ENCODE data around the gene GREB1L. TPM values are rescaled to one million over a fixed set of nuclear protein-coding genes. Genes with fewer than 3 reads are reported as not detected.

Gene GREB1L
- total RNA-seq, 6 experiments from 2014 or later: 3.1 to 7.9 (median 5.7) TPM

DNA sequence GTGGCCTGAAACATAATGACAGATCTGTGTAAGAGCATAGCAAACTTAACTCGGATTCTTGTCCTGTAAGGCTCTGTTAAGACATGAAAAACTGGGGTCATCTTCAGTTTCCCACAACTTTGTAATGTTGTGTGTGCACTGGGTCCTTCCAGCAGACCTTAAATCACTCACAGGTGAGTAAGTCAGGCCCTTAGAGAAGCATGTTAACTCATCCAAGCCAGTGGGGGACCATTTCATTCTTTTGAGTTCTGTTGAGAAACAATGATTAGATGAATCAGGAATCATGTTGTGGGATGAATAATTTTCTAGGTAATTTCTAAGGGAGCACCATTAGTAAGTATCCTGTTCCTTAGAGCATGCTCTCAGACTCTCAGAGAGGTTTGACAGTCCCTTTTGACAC is 191.4 kb downstream of the GREB1L start:
- no peaks in the 10 kb centered on the region for H3K4me1 ChIP-seq
- no peak overlapping the region for H3K27ac ChIP-seq
- no peaks in the 10 kb centered on the region for H3K9me3 ChIP-seq
- TF ChIP-seq POLR2A (IDR thresholded peaks at IDR 0.05): no peak
- TF ChIP-seq, protein P1, sequence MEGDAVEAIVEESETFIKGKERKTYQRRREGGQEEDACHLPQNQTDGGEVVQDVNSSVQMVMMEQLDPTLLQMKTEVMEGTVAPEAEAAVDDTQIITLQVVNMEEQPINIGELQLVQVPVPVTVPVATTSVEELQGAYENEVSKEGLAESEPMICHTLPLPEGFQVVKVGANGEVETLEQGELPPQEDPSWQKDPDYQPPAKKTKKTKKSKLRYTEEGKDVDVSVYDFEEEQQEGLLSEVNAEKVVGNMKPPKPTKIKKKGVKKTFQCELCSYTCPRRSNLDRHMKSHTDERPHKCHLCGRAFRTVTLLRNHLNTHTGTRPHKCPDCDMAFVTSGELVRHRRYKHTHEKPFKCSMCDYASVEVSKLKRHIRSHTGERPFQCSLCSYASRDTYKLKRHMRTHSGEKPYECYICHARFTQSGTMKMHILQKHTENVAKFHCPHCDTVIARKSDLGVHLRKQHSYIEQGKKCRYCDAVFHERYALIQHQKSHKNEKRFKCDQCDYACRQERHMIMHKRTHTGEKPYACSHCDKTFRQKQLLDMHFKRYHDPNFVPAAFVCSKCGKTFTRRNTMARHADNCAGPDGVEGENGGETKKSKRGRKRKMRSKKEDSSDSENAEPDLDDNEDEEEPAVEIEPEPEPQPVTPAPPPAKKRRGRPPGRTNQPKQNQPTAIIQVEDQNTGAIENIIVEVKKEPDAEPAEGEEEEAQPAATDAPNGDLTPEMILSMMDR (IDR thresholded peaks at IDR 0.05): no peak
- ATAC-seq: no peak
- DNase-seq: no peak
- no peaks in the 10 kb centered on the region for H3K36me3 ChIP-seq
- intact Hi-C loops (cut with DNase I): no loop called here
- no peaks in the 10 kb centered on the region for H3K27me3 ChIP-seq
- H3K4me3 ChIP-seq: no peak overlapping the region
- WGBS (ENCODE audit: insufficient coverage, low coverage, low lambda C conversion rate, missing lambda C conversion rate): 78% methylated on average over 1 of the region's 1 CpG

GRCh38 chr18:21439431-21439846 is 197.4 kb downstream of the GREB1L start:
- Histone ChIP-seq H3K36me3 (no peaks in the 10 kb centered on the region), H3K4me3 (no peak overlapping the region), H3K4me1 (no peaks in the 10 kb centered on the region), H3K27ac (no peak overlapping the region), H3K9me3 (no peaks in the 10 kb centered on the region), H3K27me3 (no peaks in the 10 kb centered on the region)
- WGBS (ENCODE audit: insufficient coverage, low coverage, low lambda C conversion rate, missing lambda C conversion rate): 25% methylated on average over 3 of the region's 4 CpGs
- intact Hi-C loops (cut with DNase I): no loop called here
- no peak for DNase-seq
- no peak for TF ChIP-seq POLR2A (IDR thresholded peaks at IDR 0.05)
- TF ChIP-seq, protein P1 (IDR thresholded peaks at IDR 0.05): no peak
- ATAC-seq: peak; percentile 65 to 93 (median 68)

DNA sequence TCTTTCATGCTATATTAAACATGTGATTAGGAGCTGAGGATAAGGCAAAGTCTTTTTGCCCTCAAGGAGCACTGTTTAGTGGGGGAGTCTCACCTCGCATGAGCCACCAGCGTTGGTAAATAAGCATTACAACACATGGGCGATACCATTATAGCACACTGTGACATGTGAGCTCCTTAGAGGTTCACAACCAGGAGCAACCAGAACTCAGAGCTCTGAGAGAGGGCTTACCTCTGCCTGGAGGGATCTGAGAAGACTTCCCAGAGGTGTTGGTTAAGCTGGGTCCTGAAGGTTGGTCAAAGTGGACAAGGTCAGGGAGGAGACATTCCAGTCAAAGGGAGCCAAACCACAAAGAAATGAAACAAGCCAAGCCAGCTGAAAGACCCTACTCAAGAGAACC is 199.6 kb downstream of the GREB1L start:
- Histone ChIP-seq H3K9me3 (no peaks in the 10 kb centered on the region), H3K4me3 (no peak overlapping the region), H3K36me3 (no peaks in the 10 kb centered on the region), H3K27ac (no peak overlapping the region), H3K27me3 (no peaks in the 10 kb centered on the region), H3K4me1 (no peaks in the 10 kb centered on the region)
- intact Hi-C loops (cut with DNase I): no loop called here
- DNase-seq: no peak
- TF ChIP-seq POLR2A (IDR thresholded peaks at IDR 0.05): no peak
- TF ChIP-seq, protein P1 (IDR thresholded peaks at IDR 0.05): no peak
- ATAC-seq: no peak
- 84% methylated on average over 3 of the region's 3 CpGs for WGBS (ENCODE audit: insufficient coverage, low coverage, low lambda C conversion rate, missing lambda C conversion rate)

DNA sequence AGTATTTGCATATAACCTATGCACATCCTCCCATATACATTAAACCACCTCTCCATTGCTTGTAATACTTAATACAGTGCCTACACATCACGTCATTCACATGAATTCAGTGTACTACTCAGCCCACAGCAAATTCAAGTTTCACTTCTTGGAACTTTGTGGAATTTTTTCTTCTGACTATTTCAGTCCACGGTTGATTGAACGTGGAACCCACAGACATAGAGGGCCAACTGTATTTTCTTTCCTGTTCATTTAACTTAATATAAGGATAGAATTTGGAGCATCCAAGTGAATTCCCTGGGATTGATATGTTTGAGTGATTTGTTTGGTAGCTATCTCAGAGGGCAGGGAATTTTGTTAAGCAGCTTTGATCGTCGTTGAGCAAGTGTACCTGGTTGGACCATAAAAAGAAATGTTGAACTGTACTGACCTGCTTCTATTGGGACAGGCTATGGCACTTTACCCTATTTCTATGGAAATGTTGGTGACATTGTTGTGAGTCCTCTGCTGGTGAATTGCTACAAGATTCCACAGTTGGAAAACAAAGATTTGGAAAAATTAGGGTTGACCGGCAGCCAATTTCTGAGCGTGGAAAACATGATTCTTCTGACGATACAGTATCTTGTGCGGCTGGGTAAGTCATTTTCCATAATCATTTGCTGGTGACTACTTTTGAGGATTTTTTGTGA is 201.9 kb downstream of the GREB1L start:
- DNase-seq: no peak
- TF ChIP-seq POLR2A (IDR thresholded peaks at IDR 0.05): no peak
- TF ChIP-seq, protein P1 (IDR thresholded peaks at IDR 0.05): no peak
- no peaks in the 10 kb centered on the region for H3K4me1 ChIP-seq
- no peaks in the 10 kb centered on the region for H3K27me3 ChIP-seq
- no peaks in the 10 kb centered on the region for H3K36me3 ChIP-seq
- 55% methylated on average over 9 of the region's 9 CpGs for WGBS (ENCODE audit: insufficient coverage, low coverage, low lambda C conversion rate, missing lambda C conversion rate)
- H3K9me3 ChIP-seq: no peaks in the 10 kb centered on the region
- H3K4me3 ChIP-seq: no peak overlapping the region
- ATAC-seq: peak; percentile 50 to 83 (median 68)
- no peak overlapping the region for H3K27ac ChIP-seq
- intact Hi-C loops (cut with DNase I): no loop called here

Data from right lobe of liver (tissue), 6 donors.